ENCODE measurements around the gene IFT122. TPM values are rescaled to one million over a fixed set of nuclear protein-coding genes. Genes with fewer than 3 reads are reported as not detected.

Gene IFT122
- total RNA-seq, 2 experiments from 2014 or later: 22.7 to 26.7 TPM

GRCh38 chr3:129500334-129500658 is 60.3 kb downstream of the IFT122 start:
- POLR2A ChIA-PET: no interaction called here
- Mint-ChIP-seq H3K4me1 (ENCODE audit: low read depth) (no peaks in the 10 kb centered on the region), H3K27ac (no peak overlapping the region), H3K4me3 (no peak overlapping the region), H3K9me3 (no peaks in the 10 kb centered on the region), H3K36me3 (ENCODE audit: low read depth) (peaks cover 20% of the 10 kb centered on the region), H3K27me3 (no peaks in the 10 kb centered on the region)
- Histone ChIP-seq H3K9me3 (ENCODE audit: control insufficient read depth in 1 of 2, insufficient read depth in 1 of 2, low read length in 2 of 2) (no peaks in the 10 kb centered on the region), H3K27me3 (ENCODE audit: control insufficient read depth in 1 of 2, insufficient read depth in 2 of 2, low read length in 2 of 2) (no peaks in the 10 kb centered on the region), H3K36me3 (ENCODE audit: insufficient read depth, low read length) (peaks cover 13% of the 10 kb centered on the region), H3K4me1 (ENCODE audit: insufficient read depth, low read length) (no peaks in the 10 kb centered on the region), H3K27ac (ENCODE audit: low read depth in 1 of 2, low read length in 2 of 2) (no peak overlapping the region), H3K4me3 (ENCODE audit: low read length) (no peak overlapping the region)
- TF ChIP-seq, protein P1, sequence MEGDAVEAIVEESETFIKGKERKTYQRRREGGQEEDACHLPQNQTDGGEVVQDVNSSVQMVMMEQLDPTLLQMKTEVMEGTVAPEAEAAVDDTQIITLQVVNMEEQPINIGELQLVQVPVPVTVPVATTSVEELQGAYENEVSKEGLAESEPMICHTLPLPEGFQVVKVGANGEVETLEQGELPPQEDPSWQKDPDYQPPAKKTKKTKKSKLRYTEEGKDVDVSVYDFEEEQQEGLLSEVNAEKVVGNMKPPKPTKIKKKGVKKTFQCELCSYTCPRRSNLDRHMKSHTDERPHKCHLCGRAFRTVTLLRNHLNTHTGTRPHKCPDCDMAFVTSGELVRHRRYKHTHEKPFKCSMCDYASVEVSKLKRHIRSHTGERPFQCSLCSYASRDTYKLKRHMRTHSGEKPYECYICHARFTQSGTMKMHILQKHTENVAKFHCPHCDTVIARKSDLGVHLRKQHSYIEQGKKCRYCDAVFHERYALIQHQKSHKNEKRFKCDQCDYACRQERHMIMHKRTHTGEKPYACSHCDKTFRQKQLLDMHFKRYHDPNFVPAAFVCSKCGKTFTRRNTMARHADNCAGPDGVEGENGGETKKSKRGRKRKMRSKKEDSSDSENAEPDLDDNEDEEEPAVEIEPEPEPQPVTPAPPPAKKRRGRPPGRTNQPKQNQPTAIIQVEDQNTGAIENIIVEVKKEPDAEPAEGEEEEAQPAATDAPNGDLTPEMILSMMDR (IDR thresholded peaks at IDR 0.05): no peak
- ATAC-seq (ENCODE audit: poor library complexity): no peak
- CTCF ChIA-PET: no interaction called here
- intact Hi-C loops (cut with DNase I, micrococcal nuclease): no loop called here
- no peak for DNase-seq

DNA sequence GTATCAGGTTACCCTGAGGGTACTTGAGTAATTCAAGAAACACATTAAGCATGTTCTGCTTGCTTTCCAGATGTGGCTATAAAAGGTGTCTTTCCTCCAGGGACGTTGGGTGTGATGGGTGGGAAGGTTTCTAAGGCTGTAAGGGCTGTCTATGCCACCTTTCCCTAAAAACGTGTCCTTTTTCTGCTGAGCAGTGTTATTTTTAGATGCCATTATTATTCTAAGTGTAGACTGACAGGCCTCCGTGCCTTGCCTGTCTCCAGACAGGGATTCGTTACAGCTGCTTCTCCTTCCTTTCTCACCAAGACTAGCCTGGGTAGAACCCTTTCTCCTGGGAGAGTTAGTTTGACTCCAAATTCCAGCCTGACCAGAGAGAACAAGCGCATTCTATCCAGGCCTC is 61.6 kb downstream of the IFT122 start:
- Histone ChIP-seq H3K27ac (ENCODE audit: low read depth in 1 of 2, low read length in 2 of 2) (no peak overlapping the region), H3K4me1 (ENCODE audit: insufficient read depth, low read length) (no peaks in the 10 kb centered on the region), H3K36me3 (ENCODE audit: insufficient read depth, low read length) (peaks cover 13% of the 10 kb centered on the region), H3K9me3 (ENCODE audit: control insufficient read depth in 1 of 2, insufficient read depth in 1 of 2, low read length in 2 of 2) (no peaks in the 10 kb centered on the region), H3K27me3 (ENCODE audit: control insufficient read depth in 1 of 2, insufficient read depth in 2 of 2, low read length in 2 of 2) (no peaks in the 10 kb centered on the region), H3K4me3 (ENCODE audit: low read length) (no peak overlapping the region)
- H3K9me3 Mint-ChIP-seq: no peaks in the 10 kb centered on the region
- peaks cover 24% of the 10 kb centered on the region for H3K36me3 Mint-ChIP-seq (ENCODE audit: low read depth)
- no peaks in the 10 kb centered on the region for H3K4me1 Mint-ChIP-seq (ENCODE audit: low read depth)
- TF ChIP-seq, protein P1 (IDR thresholded peaks at IDR 0.05): no peak
- H3K27ac Mint-ChIP-seq: no peak overlapping the region
- CTCF ChIA-PET: no interaction called here
- intact Hi-C loops (cut with DNase I, micrococcal nuclease): no loop called here
- POLR2A ChIA-PET: no interaction called here
- H3K4me3 Mint-ChIP-seq: no peak overlapping the region
- ATAC-seq (ENCODE audit: poor library complexity) (no peak), DNase-seq (no peak)
- no peaks in the 10 kb centered on the region for H3K27me3 Mint-ChIP-seq

DNA sequence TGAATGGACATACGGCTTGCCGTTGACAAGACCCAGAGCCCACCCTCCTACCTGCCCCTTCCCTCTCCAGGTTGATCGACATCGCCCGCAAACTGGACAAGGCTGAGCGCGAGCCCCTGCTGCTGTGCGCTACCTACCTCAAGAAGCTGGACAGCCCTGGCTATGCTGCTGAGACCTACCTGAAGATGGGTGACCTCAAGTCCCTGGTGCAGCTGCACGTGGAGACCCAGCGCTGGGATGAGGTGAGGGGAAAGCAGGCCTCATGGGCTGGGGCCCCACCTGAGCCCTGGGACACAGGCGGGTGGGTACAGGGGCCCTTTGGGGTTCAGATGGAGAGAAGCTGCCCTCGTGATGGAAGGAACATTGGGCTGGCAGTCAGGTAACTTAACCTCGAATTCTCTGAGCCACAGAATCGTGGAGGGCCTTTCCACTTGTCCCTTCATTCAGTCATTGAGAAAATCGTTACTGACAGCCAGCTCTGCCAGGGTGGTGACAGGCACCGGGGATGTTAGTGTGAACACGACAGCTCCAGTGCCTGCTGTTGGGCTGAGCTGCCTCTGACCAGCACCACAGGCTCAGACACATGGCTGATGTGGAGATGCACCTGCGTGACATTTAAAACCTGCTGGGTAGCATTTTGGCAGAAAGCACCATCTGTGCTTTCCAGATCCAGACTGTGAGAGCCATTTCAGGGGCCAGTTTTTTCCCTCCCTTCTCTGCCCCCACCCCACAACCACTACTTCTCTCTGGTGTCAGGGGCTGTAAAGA is 62.8 kb downstream of the IFT122 start:
- Histone ChIP-seq H3K27ac (ENCODE audit: low read depth in 1 of 2, low read length in 2 of 2) (no peak overlapping the region), H3K4me1 (ENCODE audit: insufficient read depth, low read length) (no peaks in the 10 kb centered on the region), H3K36me3 (ENCODE audit: insufficient read depth, low read length) (peaks cover 13% of the 10 kb centered on the region), H3K4me3 (ENCODE audit: low read length) (no peak overlapping the region), H3K9me3 (ENCODE audit: control insufficient read depth in 1 of 2, insufficient read depth in 1 of 2, low read length in 2 of 2) (no peaks in the 10 kb centered on the region), H3K27me3 (ENCODE audit: control insufficient read depth in 1 of 2, insufficient read depth in 2 of 2, low read length in 2 of 2) (no peaks in the 10 kb centered on the region)
- Mint-ChIP-seq H3K9me3 (no peaks in the 10 kb centered on the region), H3K4me3 (no peak overlapping the region), H3K36me3 (ENCODE audit: low read depth) (peaks cover 23% of the 10 kb centered on the region), H3K4me1 (ENCODE audit: low read depth) (no peaks in the 10 kb centered on the region), H3K27ac (no peak overlapping the region), H3K27me3 (no peaks in the 10 kb centered on the region)
- ATAC-seq (ENCODE audit: poor library complexity) (no peak), DNase-seq (no peak)
- TF ChIP-seq, protein P1 (IDR thresholded peaks at IDR 0.05): no peak
- intact Hi-C loops (cut with DNase I, micrococcal nuclease): no loop called here
- ChIA-PET POLR2A (no interaction called here), CTCF (no interaction called here)
